ENCODE data around the gene TNIP1.

- TF ChIP-seq POLR2A (IDR thresholded peaks at IDR 0.05; ENCODE audit: low read depth, low read length): peak; percentile 65
- TF ChIP-seq POLR2AphosphoS5 (IDR thresholded peaks at IDR 0.05; ENCODE audit: low read depth, low read length): peak; percentile 75
Observed at GRCh38 chr5:151078490-151079262, 2.2 kb downstream of the TNIP1 start.

All from GM12892 (cell line).